ENCODE results near the gene SDK1.

Gene SDK1

GRCh38 chr7:4272141-4272540 is 971.1 kb downstream of the SDK1 start:
- peaks cover 6 to 11% of the 10 kb centered on the region in 2 experiments for H3K36me3 ChIP-seq (ENCODE audit: control insufficient read depth in 1 of 2, insufficient read depth in 2 of 2, low read length in 2 of 2)
- no peak overlapping the region for H4K91ac ChIP-seq (ENCODE audit: low read depth, low read length)

GRCh38 chr7:4273566-4274230 is 972.6 kb downstream of the SDK1 start:
- Histone ChIP-seq H4K8ac (ENCODE audit: low read depth, low read length) (no peak overlapping the region), H2AFZ (ENCODE audit: insufficient read depth, low read length, poor library complexity) (no peak overlapping the region), H3K27me3 (ENCODE audit: insufficient read depth, low read length) (no peaks in the 10 kb centered on the region), H3K79me2 (ENCODE audit: control insufficient read depth, insufficient read depth, low read length, poor library complexity) (no peaks in the 10 kb centered on the region), H3K14ac (ENCODE audit: low read length) (no peak overlapping the region), H4K91ac (ENCODE audit: low read depth, low read length) (no peak overlapping the region), H3K9me3 (ENCODE audit: insufficient read depth, low read depth, low read length) (peaks cover 8% of the 10 kb centered on the region), H3K23ac (ENCODE audit: low read length) (no peak overlapping the region), H3K27ac (ENCODE audit: low read depth, low read length) (no peak overlapping the region), H3K4me1 (ENCODE audit: control insufficient read depth in 1 of 2, insufficient read depth in 2 of 2, low read length in 2 of 2) (no peaks in the 10 kb centered on the region), H2BK120ac (ENCODE audit: insufficient read depth, low read length, poor library complexity) (no peak overlapping the region), H2BK5ac (ENCODE audit: low read depth, low read length, poor library complexity) (no peak overlapping the region), H2BK12ac (ENCODE audit: low read length) (no peak overlapping the region), H3K79me1 (ENCODE audit: low read length) (no peaks in the 10 kb centered on the region), H3K4me3 (ENCODE audit: low read depth, low read length) (no peak overlapping the region), H3K36me3 (ENCODE audit: control insufficient read depth in 1 of 2, insufficient read depth in 2 of 2, low read length in 2 of 2) (peaks cover 2 to 5% of the 10 kb centered on the region in 2 experiments), H4K12ac (ENCODE audit: low read depth, low read length) (no peak overlapping the region), H3K4ac (ENCODE audit: low read depth, low read length) (no peak overlapping the region), H3K18ac (ENCODE audit: low read length) (no peak overlapping the region), H2AK5ac (ENCODE audit: low read length) (no peak overlapping the region), H3K9ac (ENCODE audit: low read length) (no peak overlapping the region), H3K4me2 (ENCODE audit: low read length) (no peak overlapping the region)
- WGBS (ENCODE audit: extremely low coverage, insufficient coverage, insufficient read length) = no CpG with 5 or more reads among the region's 9 CpGs
- DNase-seq = no peak

More at GRCh38 chr7:4272141-4272540, 971.1 kb downstream of the SDK1 start:
- Histone ChIP-seq H3K4ac (ENCODE audit: low read depth, low read length) (no peak overlapping the region), H3K4me2 (ENCODE audit: low read length) (no peak overlapping the region), H2BK12ac (ENCODE audit: low read length) (no peak overlapping the region), H2BK5ac (ENCODE audit: low read depth, low read length, poor library complexity) (no peak overlapping the region), H3K79me1 (ENCODE audit: low read length) (no peaks in the 10 kb centered on the region), H3K9ac (ENCODE audit: low read length) (no peak overlapping the region), H3K79me2 (ENCODE audit: control insufficient read depth, insufficient read depth, low read length, poor library complexity) (no peaks in the 10 kb centered on the region), H3K14ac (ENCODE audit: low read length) (no peak overlapping the region), H2AFZ (ENCODE audit: insufficient read depth, low read length, poor library complexity) (no peak overlapping the region), H2BK120ac (ENCODE audit: insufficient read depth, low read length, poor library complexity) (no peak overlapping the region), H3K4me1 (ENCODE audit: control insufficient read depth in 1 of 2, insufficient read depth in 2 of 2, low read length in 2 of 2) (no peaks in the 10 kb centered on the region), H3K9me3 (ENCODE audit: insufficient read depth, low read depth, low read length) (peaks cover 8% of the 10 kb centered on the region), H2AK5ac (ENCODE audit: low read length) (no peak overlapping the region), H3K23ac (ENCODE audit: low read length) (no peak overlapping the region), H4K8ac (ENCODE audit: low read depth, low read length) (no peak overlapping the region), H3K4me3 (ENCODE audit: low read depth, low read length) (peak overlapping the region; percentile 43), H4K12ac (ENCODE audit: low read depth, low read length) (no peak overlapping the region), H3K18ac (ENCODE audit: low read length) (no peak overlapping the region), H3K27me3 (ENCODE audit: insufficient read depth, low read length) (no peaks in the 10 kb centered on the region), H3K27ac (ENCODE audit: low read depth, low read length) (no peak overlapping the region)
- no CpG with 5 or more reads among the region's 16 CpGs for WGBS (ENCODE audit: extremely low coverage, insufficient coverage, insufficient read length)
- DNase-seq = no peak

- no peaks in the 10 kb centered on the region for H3K79me2 ChIP-seq (ENCODE audit: control insufficient read depth, insufficient read depth, low read length, poor library complexity)
- H2AK5ac ChIP-seq (ENCODE audit: low read length) = no peak overlapping the region
- no peak overlapping the region for H3K9ac ChIP-seq (ENCODE audit: low read length)
- peaks cover 0 to 2% of the 10 kb centered on the region in 2 experiments for H3K36me3 ChIP-seq (ENCODE audit: control insufficient read depth in 1 of 2, insufficient read depth in 2 of 2, low read length in 2 of 2)
- no peak overlapping the region for H3K4ac ChIP-seq (ENCODE audit: low read depth, low read length)
- no peak overlapping the region for H2BK120ac ChIP-seq (ENCODE audit: insufficient read depth, low read length, poor library complexity)
- no peaks in the 10 kb centered on the region for H3K27me3 ChIP-seq (ENCODE audit: insufficient read depth, low read length)
- no peak overlapping the region for H4K12ac ChIP-seq (ENCODE audit: low read depth, low read length)
- no peak overlapping the region for H3K27ac ChIP-seq (ENCODE audit: low read depth, low read length)
- H3K4me1 ChIP-seq (ENCODE audit: control insufficient read depth in 1 of 2, insufficient read depth in 2 of 2, low read length in 2 of 2) = no peaks in the 10 kb centered on the region
- no CpG with 5 or more reads among the region's 3 CpGs for WGBS (ENCODE audit: extremely low coverage, insufficient coverage, insufficient read length)
- H4K91ac ChIP-seq (ENCODE audit: low read depth, low read length) = no peak overlapping the region
- H3K4me3 ChIP-seq (ENCODE audit: low read depth, low read length) = no peak overlapping the region
- H2BK12ac ChIP-seq (ENCODE audit: low read length) = no peak overlapping the region
- no peaks in the 10 kb centered on the region for H3K79me1 ChIP-seq (ENCODE audit: low read length)
- no peak overlapping the region for H2BK5ac ChIP-seq (ENCODE audit: low read depth, low read length, poor library complexity)
- no peak overlapping the region for H4K8ac ChIP-seq (ENCODE audit: low read depth, low read length)
- no peak for DNase-seq
- H2AFZ ChIP-seq (ENCODE audit: insufficient read depth, low read length, poor library complexity) = no peak overlapping the region
- no peak overlapping the region for H3K23ac ChIP-seq (ENCODE audit: low read length)
- no peak overlapping the region for H3K14ac ChIP-seq (ENCODE audit: low read length)
- no peak overlapping the region for H3K4me2 ChIP-seq (ENCODE audit: low read length)
- no peak overlapping the region for H3K18ac ChIP-seq (ENCODE audit: low read length)
- H3K9me3 ChIP-seq (ENCODE audit: insufficient read depth, low read depth, low read length) = peaks cover 8% of the 10 kb centered on the region
Observed at GRCh38 chr7:4274286-4274685, 973.2 kb downstream of the SDK1 start.

GRCh38 chr7:4277936-4278335 is 976.9 kb downstream of the SDK1 start:
- H2AFZ ChIP-seq (ENCODE audit: insufficient read depth, low read length, poor library complexity) = no peak overlapping the region
- no peak overlapping the region for H2AK5ac ChIP-seq (ENCODE audit: low read length)
- H3K79me2 ChIP-seq (ENCODE audit: control insufficient read depth, insufficient read depth, low read length, poor library complexity) = no peaks in the 10 kb centered on the region
- no peak overlapping the region for H3K27ac ChIP-seq (ENCODE audit: low read depth, low read length)
- no peak overlapping the region for H3K9ac ChIP-seq (ENCODE audit: low read length)
- no peak overlapping the region for H3K14ac ChIP-seq (ENCODE audit: low read length)
- no peak overlapping the region for H2BK5ac ChIP-seq (ENCODE audit: low read depth, low read length, poor library complexity)
- no peak overlapping the region for H4K12ac ChIP-seq (ENCODE audit: low read depth, low read length)
- H2BK12ac ChIP-seq (ENCODE audit: low read length) = no peak overlapping the region
- H3K27me3 ChIP-seq (ENCODE audit: insufficient read depth, low read length) = no peaks in the 10 kb centered on the region
- peaks cover 10% of the 10 kb centered on the region for H3K9me3 ChIP-seq (ENCODE audit: insufficient read depth, low read depth, low read length)
- no peak overlapping the region for H3K23ac ChIP-seq (ENCODE audit: low read length)
- DNase-seq = no peak
- no CpG with 5 or more reads among the region's 4 CpGs for WGBS (ENCODE audit: extremely low coverage, insufficient coverage, insufficient read length)
- H4K8ac ChIP-seq (ENCODE audit: low read depth, low read length) = no peak overlapping the region
- H3K18ac ChIP-seq (ENCODE audit: low read length) = no peak overlapping the region
- H3K36me3 ChIP-seq (ENCODE audit: control insufficient read depth in 1 of 2, insufficient read depth in 2 of 2, low read length in 2 of 2) = no peaks in the 10 kb centered on the region
- H3K4me2 ChIP-seq (ENCODE audit: low read length) = no peak overlapping the region
- H3K4me3 ChIP-seq (ENCODE audit: low read depth, low read length) = no peak overlapping the region
- no peaks in the 10 kb centered on the region for H3K79me1 ChIP-seq (ENCODE audit: low read length)
- peaks cover 0 to 4% of the 10 kb centered on the region in 2 experiments for H3K4me1 ChIP-seq (ENCODE audit: control insufficient read depth in 1 of 2, insufficient read depth in 2 of 2, low read length in 2 of 2)
- no peak overlapping the region for H4K91ac ChIP-seq (ENCODE audit: low read depth, low read length)
- no peak overlapping the region for H3K4ac ChIP-seq (ENCODE audit: low read depth, low read length)
- no peak overlapping the region for H2BK120ac ChIP-seq (ENCODE audit: insufficient read depth, low read length, poor library complexity)

Data from trophoblast cell (in vitro differentiated cells and primary cell).